Testis (tissue), 2 donors: ENCODE data around the gene DIO3.

Source experiments
- CTCF ChIP-seq, 3 experiments: fragments of 450-650 bp in 2 of 3; fragments of 200-600 bp in 1 of 3; sonication (generic) in 1 of 3; IDR thresholded peaks; one replicate each; pipeline ENCODE4 v1.5.1; 2016 to 2019; ENCODE audit warnings: antibody characterized with exemption in 3 of 3, mild to moderate bottlenecking in 2 of 3, moderate library complexity in 1 of 3
- POLR2A ChIP-seq: fragments of 450-650 bp; IDR thresholded peaks from one replicate; pipeline ENCODE4 v1.6.1; 2017; ENCODE audit warnings: antibody characterized with exemption, mild to moderate bottlenecking, moderate library complexity

GRCh38 chr14:101601606-101602465 lies 40.5 kb downstream of the DIO3 start:
- no peak for TF ChIP-seq CTCF (IDR thresholded peaks at IDR 0.05)
- no peak for TF ChIP-seq POLR2A
